Ishikawa (cell line): ENCODE measurements around the gene EBI3.

ENCODE experiments used
- EP300 ChIP-seq: IDR thresholded peaks from 2 replicates; pipeline ENCODE4 v1.6.1; 2012; ENCODE audit warnings: borderline replicate concordance
- MAX ChIP-seq: IDR thresholded peaks from 2 replicates; pipeline ENCODE4 v1.6.1; 2012
- NFIC ChIP-seq: IDR thresholded peaks from 2 replicates; pipeline ENCODE4 v1.6.1; 2012
- RAD21 ChIP-seq: IDR thresholded peaks from 2 replicates; pipeline ENCODE4 v1.6.1; 2012; ENCODE audit warnings: low read depth
- REST ChIP-seq: IDR thresholded peaks from 2 replicates; pipeline ENCODE4 v1.6.1; 2012; ENCODE audit warnings: low read depth, mild to moderate bottlenecking
- TAF1 ChIP-seq: IDR thresholded peaks from 2 replicates; pipeline ENCODE4 v1.6.1; 2012; ENCODE audit warnings: low read depth, mild to moderate bottlenecking
- TCF12 ChIP-seq: IDR thresholded peaks from 2 replicates; pipeline ENCODE4 v1.6.1; 2012; ENCODE audit warnings: low read depth
- ZBTB7A ChIP-seq: IDR thresholded peaks from 2 replicates; pipeline ENCODE4 v1.6.1; 2012; ENCODE audit warnings: low read depth

DNA sequence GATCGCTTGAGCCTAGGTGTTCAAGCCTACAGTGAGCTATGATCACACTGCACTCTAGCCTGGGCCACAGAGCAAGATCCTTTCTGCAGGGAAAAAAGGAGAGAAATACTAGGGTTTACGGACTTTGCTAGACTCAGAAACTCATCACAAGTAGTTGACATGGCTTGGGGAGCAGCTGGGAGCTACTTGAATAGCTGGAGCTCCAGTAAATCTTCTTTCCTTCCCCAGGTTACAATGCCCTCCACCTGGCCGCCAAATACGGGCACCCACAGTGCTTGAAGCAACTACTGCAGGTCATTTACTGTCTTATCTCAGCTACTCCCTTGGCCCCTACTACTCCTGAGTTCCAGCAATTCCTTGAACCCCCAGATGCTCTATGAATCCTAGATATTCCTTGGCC is 27.5 kb upstream of the EBI3 start:
- TF ChIP-seq RAD21 (no peak), TAF1 (no peak), MAX (no peak), NFIC (no peak), REST (no peak), ZBTB7A (no peak), EP300 (no peak), TCF12 (no peak)
